GOT3 (cell line): Measurements from ENCODE around the gene PLA2G15.

Experiments used
- DNase-seq: peaks from one replicate; lab custom pipeline; 2025; ENCODE audit warnings: mixed read lengths; lab: John Stamatoyannopoulos, UW

Gene PLA2G15

DNA sequence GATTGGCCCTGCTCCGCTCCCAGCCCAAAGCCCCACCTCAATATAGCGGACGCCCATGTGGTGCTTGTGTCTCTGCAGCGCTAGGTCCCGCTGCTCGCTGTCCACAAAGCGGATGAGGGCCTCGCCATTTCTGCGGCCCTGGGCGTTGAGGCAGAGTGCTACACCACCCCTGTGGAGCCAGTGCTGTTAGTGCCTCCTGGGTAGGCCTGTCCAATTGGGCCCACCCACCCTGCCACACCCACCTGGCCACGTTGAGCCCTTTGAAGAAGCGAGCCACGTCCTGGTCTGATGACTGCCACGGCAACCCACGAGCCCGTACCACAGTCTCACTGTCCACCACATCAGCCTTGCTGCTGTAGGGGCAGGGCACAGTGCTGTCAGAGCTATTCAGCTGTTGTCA is 12.8 kb upstream of the PLA2G15 start:
- no peak for DNase-seq

DNA sequence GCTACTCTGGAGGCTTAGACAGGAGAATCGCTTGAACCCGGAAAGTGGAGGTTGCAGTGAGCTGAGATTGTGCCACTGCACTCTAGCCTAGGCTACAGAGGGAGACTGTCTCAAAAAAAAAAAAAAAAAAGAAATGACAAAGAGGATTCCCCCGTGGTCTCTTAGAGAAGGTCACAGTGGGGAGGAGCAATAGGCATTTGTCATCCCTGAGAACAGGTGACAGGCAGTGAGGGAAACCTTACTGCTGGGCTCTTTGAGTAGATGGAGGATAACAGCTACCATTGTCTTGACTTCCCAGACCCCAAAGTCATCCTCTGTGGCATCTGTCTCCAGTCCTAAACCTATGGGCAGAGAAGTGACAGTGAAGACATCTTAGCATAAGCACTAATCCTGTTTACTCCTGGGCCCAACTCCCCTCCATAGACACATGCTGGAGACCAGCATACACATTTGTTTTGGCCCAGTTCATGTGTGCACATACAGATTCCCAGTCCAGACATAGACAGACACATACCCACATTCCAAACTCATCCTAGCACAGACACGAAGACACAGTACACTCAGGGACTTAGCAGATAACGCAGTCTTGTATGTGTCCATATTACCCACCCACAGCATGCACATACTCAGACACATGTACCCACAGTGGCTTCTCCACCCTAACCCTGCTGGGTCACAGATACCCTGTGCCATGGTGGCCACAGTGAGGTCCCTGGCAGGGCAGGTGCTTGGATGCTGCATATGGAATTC is 11.9 kb upstream of the PLA2G15 start:
- DNase-seq = no peak

DNA sequence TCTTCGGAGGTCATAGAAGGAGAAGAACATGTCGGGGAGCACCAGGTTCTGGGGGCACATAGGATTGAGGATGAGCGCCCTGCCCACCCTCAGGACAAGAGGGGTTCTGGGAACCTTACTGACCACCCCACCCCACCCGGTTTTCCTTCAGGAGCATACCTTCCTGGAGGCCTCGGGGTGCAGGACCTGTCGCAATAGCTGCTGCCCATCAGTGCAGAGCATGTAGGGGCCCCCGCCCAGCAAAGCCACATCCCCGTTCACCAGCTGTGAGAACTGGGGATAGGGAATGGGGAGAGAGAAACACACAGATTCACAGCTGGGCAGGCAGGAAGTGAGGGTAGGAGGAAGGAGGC is 11.4 kb upstream of the PLA2G15 start:
- no peak for DNase-seq

DNA sequence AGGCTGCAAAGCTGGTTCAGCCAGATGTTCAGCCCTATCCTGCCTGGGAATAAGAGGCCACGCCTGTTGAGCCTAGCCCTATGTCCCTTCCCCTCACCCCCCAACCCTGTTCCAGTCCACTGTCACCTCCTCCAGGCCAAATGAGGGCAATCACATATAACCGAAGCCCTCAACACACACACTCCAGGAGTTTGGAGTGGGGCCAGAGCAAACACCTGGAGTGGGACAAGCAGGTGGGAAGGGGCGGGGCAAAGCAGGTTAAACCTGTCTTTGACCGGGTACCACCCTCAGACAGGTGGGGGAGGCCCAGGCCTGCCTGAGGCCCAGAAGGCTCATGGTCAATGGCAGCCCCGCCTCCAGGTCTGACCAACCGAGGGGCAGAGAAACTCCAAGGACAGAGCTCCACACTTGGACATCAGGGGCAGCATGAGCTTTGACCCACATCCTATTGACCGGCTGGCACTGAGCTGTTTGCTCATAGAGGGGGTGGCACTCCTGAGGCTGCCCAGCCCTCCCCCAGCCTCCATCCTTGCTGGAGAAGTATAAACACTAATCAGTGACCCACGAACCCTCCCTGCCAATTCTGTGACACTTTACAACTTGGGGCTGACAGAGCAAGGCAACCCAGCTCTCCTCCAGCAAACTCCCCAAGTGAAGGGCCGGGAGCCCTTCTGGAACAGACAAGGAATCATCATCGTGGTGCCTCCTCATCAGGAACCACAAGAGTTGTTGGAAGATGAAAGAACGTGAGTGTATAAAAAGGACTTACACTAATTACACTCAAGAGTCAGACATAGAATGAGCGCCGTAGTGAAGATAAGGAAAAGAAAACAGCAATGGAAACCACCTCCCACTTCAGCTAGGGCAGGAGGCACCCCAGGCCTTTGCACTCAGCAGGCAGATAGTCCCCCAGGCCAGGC is 10.7 kb upstream of the PLA2G15 start:
- DNase-seq = no peak

DNA sequence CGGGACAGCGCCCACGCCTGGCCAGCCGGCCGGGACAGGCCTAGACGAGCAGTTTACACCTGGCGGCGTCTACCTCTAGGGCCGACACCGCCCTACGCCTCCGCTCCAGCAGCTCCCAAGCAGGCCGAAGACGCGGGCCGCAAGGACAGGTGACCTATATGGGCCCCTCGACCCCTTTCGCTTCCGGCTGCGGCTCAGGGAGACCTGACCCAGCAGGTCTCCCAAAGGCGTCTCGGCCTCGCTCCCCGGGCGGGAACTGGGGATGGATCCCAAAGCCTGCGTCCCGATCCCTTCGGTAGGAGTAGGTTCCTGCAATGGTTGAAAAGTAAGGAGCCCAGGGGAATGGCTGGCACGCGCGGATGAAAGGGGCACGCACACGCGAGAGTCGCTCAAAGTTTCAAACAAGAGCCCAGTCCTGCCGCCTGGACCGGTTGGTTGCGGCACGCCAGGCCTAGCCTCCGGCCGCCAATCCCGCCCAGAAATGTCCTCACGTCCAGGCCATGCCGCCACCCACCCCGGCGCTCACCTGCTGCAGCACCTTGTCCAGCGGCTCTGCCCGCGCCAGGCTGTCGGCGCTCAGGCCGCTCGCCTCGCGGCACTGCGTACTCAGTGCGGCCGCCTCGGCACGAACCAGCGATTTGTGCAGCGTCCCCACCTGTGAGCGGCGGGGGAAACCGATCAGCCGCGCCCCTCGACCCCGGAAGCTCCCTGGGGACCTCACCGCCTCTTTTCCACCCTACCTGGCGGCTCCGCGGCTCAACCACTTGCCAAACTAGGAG is 9.9 kb upstream of the PLA2G15 start:
- no peak for DNase-seq

DNA sequence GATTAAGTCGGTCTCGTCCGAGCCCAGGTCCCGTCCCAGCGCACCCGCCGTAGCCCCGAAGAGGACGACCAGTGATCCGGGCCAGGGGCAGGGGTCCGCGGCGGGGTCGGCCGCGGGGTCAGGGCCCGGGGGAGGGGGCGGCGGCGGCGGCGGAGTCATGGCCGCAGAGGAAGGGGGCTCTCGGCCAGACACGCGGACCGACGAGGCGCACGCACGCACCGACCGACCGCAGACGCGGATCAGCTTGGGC is 9.4 kb upstream of the PLA2G15 start, which contains the start of gene ESRP2:
ESRP2 (minus strand) TSS at position 241 of the 250 bp plus-strand sequence; CDS start at position 159, 82 bp downstream.
- DNase-seq = no peak

DNA sequence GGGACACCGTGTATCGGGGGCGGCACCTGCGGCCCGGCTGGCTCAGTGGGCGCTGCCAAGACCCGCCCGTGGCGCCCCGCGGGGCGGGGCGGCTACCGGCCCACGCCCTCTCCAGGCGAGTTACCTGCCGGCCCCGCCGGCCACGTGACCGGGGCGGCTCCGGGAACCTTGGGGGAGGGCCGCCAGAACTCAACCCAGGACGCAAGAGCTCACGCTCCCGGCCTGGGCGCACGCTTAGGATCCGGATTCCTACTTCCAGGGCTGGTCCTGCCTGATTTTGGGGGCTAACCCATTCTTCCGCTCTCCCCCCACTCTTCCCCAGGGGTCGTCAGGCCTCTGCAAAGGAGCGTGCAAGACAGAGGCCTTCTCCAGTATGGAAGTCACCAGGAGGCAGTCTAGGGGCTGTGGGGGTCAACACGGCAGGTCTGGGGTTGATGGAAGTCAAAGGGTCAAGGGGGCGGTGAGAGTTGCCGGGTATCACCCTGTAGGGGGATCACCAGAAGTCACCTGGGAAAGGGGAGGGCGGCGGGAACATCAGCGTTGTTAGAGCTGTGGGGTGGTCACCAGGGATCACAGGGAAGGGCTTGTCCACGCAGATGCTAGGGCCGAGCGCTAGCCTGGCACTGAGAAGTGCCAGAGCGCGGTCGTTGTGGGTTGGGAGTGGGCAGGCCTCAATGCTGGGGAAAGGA is 8.9 kb upstream of the PLA2G15 start:
- DNase-seq = no peak

DNA sequence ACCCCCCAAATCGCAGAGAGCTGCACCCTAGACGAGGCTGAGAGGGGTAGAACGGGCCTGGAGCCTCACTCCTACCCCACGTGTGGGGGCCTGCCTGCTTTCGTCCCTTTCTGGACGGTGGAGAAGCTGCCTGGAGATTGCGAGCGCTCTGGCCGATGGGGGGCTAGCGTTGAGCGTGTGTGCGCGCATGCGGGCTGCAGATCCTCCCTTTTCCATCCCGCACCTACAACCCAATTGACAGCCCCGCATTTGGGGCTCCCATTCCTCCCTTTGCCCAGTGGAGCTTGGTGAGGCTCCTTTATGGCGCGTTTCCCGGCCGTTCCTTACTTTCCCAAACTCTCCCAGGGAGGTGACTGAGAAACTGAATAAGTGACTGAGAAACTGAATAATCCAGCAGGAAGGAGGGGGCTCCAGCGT is 8.3 kb upstream of the PLA2G15 start:
- no peak for DNase-seq

DNA sequence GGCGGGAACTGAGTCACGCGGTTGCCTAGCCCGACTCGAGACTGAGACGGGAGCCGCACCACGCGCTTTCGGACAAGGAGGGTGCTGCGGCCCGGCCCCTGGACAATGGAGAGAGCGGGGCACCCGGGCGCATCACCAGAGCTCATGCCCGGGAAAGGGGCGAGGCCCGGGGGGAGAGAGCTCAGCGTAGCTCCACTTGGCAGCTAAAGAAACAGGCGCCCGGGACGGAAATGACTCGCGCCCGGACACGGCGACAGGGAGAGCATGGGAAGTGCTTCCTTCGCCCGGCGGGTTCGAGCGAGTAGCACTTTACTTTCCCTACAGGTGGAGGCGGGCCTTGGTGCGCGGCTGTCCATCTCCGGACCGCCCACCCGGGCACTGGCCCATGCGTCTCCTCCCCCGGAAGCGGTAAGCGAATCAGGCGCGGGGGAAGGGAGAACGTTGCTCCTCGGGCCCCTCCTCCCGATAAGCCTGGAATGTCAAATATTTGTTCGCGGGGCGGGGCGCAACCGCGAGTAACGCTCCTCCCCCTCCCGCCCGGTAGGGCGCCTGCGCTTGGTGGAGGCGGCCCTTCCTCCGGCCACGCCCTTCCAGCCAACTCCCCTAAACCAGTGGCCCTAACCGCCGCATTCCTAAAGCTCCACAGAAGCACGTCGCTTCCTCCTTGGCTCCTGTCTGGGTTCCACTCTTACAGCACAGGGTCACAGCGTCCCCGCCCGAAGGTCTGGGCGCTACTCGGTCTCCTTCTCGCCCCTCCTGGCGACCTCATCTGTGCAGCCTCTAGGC is 7.7 kb upstream of the PLA2G15 start:
- peak; percentile 89 for DNase-seq

DNA sequence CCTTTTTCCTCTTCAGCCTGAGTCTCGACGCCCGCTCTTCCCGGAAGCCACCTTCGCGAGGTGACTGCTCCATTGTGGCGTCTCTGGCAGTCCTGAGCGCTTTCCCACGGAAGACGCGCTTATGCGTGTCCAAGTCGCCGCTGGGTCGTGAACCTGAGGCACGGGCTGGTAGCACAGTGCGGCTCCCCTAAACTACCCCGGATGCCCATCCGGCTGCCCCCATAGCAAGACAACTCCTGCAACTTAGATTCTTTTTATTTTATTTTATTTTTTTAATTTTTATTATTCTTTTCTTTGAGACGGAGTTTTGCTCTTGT is 7.2 kb upstream of the PLA2G15 start:
- no peak for DNase-seq

DNA sequence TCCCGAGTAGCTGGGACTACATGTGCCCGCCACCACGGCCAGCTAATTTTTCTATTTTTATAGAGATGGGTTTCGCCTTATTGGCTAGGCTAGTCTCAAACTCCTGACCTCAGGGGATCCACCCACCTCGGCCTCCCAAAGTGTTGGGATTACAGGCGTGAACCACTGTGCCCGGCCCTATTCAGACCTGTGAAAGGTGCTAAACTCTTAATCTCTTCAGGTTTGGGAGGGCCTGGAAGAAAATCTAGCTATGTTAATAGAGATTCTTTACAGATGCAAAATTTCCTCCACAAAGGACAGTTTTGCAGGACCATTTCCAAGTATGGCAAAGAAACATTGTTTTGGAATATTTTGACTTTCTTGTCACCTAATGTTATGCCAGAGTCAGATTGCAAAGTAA is 3.1 kb upstream of the PLA2G15 start:
- DNase-seq = no peak

DNA sequence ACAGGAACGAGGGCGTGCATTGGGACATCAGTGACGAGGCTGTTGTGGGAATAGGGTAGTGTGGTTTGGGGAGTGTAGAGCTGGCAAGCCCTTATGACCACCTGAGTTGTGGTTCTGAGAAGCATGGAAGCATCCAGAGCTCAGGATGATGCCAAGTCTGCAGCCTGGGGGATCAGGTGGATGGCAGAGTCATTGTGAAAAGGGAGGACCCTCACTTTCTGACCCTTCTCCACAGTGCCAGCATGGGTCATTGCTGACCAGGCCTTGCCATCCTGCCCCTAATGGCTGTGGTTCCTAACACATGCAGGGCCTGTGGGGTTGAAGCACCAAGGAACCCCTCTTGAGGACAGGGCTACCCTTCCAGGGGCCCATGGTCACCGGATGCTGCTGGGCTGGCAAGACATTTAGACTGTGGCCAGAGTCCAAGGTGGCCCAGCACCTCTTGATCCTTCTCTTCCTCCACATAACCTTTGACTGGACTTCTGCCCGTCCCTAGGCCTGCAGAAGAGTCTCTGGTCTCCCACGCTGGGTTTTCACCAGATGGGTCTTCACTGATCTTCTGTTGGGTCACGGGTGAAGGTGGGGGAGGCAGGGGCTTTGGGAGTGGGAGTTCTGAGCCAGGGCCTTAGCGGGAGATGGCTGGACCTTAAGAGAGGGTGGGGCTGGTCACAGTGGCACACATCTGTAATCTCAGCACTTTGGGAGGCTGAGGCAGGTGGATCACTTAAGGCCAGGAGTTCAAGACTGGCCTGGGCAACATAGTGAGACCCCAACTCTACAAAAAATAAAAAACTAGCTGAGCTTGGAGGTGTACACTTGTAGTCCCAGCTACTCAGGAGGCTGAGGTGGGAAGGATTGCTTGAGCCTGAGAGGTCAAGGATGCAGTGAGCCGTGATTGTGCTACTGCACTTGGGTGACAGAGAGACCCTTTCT is 2.0 kb upstream of the PLA2G15 start:
- no peak for DNase-seq

DNA sequence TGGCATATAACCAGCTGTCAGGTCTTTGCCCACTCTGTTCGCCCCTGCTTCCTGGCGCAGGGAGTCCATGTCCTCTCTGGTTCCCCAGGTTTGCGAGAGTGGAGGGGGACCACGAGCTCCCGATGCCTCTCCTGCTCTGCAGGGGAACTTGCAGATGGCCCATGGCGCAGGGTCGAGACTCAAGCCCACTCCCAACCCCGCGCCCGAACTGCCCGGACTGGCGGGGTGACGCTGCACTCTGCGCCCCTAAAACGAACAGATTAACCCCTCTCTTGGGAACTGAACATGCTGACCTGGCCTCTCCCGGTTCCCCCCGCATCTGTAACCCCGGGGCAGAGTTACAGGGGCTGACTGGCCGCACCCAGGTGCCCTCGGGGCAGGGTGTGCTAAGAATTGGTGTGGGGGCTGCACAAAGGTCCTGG is 681 bp upstream of the PLA2G15 start:
- DNase-seq = no peak

DNA sequence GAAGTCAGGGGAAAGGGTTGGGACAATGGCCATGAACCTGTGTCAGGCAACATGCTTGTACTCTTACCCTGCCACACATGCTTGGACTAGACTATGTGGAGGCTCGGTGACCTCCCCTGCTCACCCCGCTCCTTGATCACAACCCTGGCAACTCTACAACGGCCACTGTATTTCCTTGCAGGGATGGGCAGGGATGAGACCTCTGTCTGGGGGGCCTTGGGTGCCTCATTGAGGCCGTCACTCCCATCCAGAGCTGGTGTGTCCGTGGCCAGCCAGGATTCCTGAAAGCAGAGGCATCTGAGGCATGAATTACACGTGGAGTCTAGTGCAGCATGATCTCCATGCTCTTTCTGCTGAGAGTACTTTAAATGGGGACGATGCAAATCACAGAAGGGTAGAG is 948 bp downstream of the PLA2G15 start:
- DNase-seq = no peak

DNA sequence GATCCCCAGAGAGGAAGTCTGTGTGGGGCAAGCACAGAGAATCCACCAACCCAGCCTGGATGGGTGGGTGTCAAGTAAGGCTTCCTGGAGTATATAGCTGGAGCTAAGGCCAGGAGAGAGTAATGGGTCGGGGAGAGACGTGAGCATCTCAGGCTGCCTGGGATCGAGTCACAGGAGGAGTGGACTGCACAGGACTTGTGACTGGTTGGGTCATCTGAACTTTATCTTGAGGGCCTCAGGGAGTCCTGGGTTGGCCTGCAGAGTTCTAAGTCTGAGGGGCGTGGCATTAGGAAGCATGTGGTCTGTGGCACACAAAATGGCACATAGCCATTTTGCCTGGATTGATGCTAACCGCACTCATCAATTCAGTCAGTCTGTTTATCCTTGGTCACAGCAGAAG is 1.5 kb downstream of the PLA2G15 start:
- DNase-seq = no peak

DNA sequence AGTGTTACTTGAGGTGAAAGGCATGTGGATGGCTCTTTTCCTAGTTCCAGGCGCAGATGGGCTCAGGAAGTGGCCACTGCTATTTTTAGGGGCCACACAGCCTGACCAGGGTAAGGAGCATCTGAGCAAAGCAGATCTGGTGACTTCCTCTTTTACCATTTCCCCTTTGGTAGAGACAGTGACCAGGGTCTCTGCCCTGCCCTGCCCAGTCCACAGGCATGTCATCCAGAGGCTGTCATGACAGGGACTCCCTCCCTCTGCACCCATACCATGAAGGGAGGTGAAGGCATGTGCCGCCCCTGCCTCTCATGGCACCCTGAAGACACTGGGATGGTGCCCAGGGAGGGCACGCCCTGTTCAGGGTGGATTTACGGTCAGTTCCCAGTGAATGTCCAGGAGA is 2.2 kb downstream of the PLA2G15 start:
- no peak for DNase-seq

DNA sequence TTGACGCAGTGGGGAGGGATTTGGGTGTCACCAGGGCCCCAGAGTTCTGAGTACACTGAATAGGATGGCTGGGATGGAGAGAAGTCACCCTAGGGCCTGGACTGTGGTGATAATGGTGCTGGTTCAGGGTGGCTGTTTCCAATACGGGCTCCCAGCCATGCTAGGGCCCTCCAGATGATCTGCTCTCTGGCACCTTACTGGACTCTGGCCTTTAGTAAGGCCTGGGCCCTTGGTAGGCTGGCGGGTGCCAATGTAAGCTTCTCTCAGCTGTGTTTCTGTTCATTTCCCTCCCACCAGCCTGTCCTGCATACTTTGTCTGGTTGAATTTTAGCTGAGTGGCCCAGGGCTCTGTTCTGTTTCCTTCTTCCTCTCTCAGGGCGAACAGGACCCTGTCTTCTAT is 2.8 kb downstream of the PLA2G15 start:
- DNase-seq = no peak

DNA sequence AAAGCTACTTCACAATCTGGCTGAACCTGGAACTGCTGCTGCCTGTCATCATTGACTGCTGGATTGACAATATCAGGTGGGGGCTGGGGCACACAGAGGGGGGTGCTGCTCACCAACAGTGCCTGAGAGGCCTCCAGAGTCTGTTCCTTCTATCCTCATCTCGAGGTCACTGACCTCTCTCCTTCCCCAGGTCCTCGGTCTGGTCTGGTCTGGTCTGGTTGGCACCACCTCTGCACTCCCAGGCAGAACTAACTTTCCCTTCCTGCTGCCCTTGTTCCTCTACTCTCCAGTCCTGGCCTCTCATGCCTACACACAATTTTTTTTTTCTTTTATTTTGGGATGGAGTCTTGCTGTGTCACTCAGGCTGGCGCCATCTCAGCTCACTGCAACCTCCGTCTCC is 4.2 kb downstream of the PLA2G15 start:
- DNase-seq = no peak

DNA sequence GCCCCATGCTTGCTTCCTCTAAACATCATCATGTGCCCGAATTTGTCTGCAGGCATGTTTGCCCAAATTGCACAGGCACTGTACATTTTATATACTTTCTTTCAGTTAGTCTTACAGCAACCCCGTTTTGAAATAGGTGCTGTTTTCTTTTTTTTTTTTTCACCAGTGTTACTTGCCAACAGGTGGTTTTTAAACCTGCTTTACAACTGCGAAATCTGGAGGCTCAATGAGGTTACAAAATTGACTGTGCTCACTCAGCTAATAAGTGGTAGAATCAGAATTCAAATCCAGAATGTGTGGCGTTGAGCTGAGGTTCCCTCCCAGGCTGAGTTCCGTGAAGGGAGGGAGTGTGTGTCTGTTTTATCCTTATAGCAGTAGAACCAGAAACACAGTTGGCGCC is 5.8 kb downstream of the PLA2G15 start:
- no peak for DNase-seq

DNA sequence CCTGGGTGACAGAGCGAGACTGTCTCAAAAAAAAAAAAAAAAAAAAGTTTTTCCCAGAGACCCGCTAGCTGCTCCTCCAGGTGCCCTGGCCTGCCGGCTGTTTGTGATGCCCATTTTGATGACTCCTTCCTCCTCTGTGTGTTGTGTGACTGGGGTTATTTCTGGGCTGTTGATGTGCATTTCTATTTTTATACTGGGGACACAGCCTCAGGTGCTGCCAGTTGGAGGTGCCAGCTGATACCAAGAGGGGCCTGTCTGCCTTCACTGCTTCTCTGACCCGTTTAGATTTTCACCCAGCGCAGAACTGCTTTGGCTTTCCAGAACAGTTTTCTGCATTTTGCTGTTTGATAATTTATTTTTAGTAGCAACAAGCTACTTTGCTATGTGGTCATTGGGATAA is 6.7 kb downstream of the PLA2G15 start:
- no peak for DNase-seq
